NB4 (cell line): ENCODE data around the gene RALY.
A peak's percentile ranks its signal among the peaks of the same experiment; 100 is the strongest.

Experiments
- MYC ChIP-seq: IDR thresholded peaks from 2 replicates; pipeline ENCODE4 v1.6.1; 2011; ENCODE audit warnings: low read depth, low read length
- POLR2A ChIP-seq: IDR thresholded peaks from 2 replicates; pipeline ENCODE4 v1.6.1; 2011; ENCODE audit warnings: mild to moderate bottlenecking; ENCODE audit not compliant: insufficient read length; ENCODE audit errors: extremely low read depth
- TF ChIP-seq, protein P1 (sequence below): IDR thresholded peaks from one replicate; pipeline ENCODE4 v1.5.1; 2012; ENCODE audit warnings: low read depth, low read length
- TF ChIP-seq, protein P2 (sequence below): IDR thresholded peaks from 2 replicates; pipeline ENCODE4 v1.6.1; 2011; ENCODE audit warnings: low read depth, low read length

DNA sequence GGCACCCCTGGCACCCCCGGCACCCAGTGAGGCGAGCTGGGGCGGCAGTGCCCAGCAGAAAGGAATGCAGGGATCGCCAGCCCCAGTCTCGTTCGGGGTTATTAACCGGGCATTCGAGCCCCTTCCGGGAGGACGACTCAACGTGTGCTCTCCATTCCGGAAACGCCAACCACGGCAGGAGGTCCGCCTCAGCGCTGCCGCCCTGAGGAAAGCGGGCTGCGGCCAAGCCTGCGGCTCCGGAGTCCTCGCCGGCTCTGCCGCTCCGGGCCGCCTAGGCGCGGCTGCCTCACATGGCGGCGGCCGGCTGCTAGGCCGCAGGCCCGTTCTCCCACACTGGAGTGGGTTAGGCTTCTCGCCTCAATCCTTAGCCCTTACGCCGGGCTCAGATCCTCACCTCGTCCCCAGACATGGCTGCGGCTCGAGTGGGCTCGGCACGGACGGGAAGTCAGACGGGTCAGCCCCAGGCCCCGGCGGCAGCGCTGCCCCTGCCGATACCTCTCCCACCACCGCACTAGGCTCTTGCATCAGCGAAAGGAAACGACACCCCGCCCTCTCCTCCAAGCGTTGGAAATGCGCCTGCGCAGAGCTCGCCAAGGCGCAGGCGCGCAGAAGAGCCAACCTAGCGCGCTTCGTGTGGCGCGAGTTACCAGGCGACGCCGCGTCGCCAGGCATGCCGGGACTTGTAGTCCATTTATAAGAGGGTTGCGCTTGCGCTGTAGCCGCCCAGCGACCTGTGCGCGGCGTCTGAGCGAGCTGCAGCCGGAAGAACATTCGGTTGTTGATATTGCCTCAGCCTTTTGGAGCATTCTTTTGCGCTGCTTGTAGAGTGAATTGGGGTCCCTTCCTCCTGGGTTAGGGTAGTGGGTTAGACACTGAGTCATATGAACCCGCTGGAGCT, 118.2 kb downstream of the RALY start, which contains the start of gene EIF2S2:
- TF ChIP-seq, protein P1, sequence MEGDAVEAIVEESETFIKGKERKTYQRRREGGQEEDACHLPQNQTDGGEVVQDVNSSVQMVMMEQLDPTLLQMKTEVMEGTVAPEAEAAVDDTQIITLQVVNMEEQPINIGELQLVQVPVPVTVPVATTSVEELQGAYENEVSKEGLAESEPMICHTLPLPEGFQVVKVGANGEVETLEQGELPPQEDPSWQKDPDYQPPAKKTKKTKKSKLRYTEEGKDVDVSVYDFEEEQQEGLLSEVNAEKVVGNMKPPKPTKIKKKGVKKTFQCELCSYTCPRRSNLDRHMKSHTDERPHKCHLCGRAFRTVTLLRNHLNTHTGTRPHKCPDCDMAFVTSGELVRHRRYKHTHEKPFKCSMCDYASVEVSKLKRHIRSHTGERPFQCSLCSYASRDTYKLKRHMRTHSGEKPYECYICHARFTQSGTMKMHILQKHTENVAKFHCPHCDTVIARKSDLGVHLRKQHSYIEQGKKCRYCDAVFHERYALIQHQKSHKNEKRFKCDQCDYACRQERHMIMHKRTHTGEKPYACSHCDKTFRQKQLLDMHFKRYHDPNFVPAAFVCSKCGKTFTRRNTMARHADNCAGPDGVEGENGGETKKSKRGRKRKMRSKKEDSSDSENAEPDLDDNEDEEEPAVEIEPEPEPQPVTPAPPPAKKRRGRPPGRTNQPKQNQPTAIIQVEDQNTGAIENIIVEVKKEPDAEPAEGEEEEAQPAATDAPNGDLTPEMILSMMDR: no peak
- TF ChIP-seq POLR2A: peak; percentile 92
- TF ChIP-seq MYC: peak; percentile 61
- TF ChIP-seq, protein P2, sequence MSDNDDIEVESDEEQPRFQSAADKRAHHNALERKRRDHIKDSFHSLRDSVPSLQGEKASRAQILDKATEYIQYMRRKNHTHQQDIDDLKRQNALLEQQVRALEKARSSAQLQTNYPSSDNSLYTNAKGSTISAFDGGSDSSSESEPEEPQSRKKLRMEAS: peak; percentile 49; the same call in 1 of the 2 replicates
